Peyer's patch (tissue), 4 donors: ENCODE results near the gene HDAC4. TPM values are rescaled to one million over a fixed set of nuclear protein-coding genes. Genes with fewer than 3 reads are reported as not detected.
"Not testable (repeated sequence)": the region's sequence is repeated elsewhere in the genome, so short reads cannot be mapped to it uniquely, and the experiment has no call there.

Source experiments
- DNase-seq, 3 donors: peaks; one replicate each; pipeline ENCODE4 v3.0.0-alpha.2; 2017 to 2019
- H3K27ac ChIP-seq, 4 donors: fragments of 200-600 bp; sonication (generic); one replicate each; pipeline ENCODE4 v1.5.1; 2016 to 2019
- H3K27me3 ChIP-seq, 2 donors: fragments of 200-600 bp; sonication (generic); one replicate each; pipeline ENCODE4 v1.5.1; 2019
- H3K36me3 ChIP-seq, 3 donors: fragments of 200-600 bp; sonication (generic); one replicate each; pipeline ENCODE4 v1.5.1; 2016 to 2019
- H3K4me1 ChIP-seq, 4 donors: fragments of 200-600 bp; sonication (generic); one replicate each; pipeline ENCODE4 v1.5.1; 2016 to 2019
- H3K4me3 ChIP-seq, 4 donors: fragments of 200-600 bp; sonication (generic); 1 replicate in 3 of 4; 2 replicates in 1 of 4; pipeline ENCODE4 v1.5.1; 2016 to 2019; ENCODE audit warnings: mild to moderate bottlenecking in 1 of 4
- H3K9me3 ChIP-seq, 4 donors: fragments of 200-600 bp; sonication (generic); one replicate each; pipeline ENCODE4 v1.5.1; 2016 to 2019; ENCODE audit warnings: mild to moderate bottlenecking in 1 of 4
- POLR2A ChIP-seq, 2 donors: fragments of 450-650 bp; IDR thresholded peaks; one replicate each; pipeline ENCODE4 v1.5.1; 2017; ENCODE audit warnings: antibody characterized with exemption in 2 of 2, mild to moderate bottlenecking in 2 of 2, moderate library complexity in 2 of 2
- total RNA-seq, 4 donors: library from RNA; depleted of rRNA; stranded (reverse); fragments of >200 nt; gene quantifications; one replicate each; pipeline ENCODE4 v1.1.0, GENCODE V29; 2016
- TF ChIP-seq, protein P1 (sequence below), 6 experiments: fragments of 450-650 bp in 4 of 6; fragments of 200-600 bp in 2 of 6; sonication (generic) in 1 of 6; IDR thresholded peaks; one replicate each; pipeline ENCODE4 v1.5.1; 2017 to 2019; ENCODE audit warnings: antibody characterized with exemption in 6 of 6, mild to moderate bottlenecking in 3 of 6, moderate library complexity in 1 of 6

Gene HDAC4
- total RNA-seq, 4 donors from 2014 or later: 28.9 to 198 (median 102) TPM

DNA sequence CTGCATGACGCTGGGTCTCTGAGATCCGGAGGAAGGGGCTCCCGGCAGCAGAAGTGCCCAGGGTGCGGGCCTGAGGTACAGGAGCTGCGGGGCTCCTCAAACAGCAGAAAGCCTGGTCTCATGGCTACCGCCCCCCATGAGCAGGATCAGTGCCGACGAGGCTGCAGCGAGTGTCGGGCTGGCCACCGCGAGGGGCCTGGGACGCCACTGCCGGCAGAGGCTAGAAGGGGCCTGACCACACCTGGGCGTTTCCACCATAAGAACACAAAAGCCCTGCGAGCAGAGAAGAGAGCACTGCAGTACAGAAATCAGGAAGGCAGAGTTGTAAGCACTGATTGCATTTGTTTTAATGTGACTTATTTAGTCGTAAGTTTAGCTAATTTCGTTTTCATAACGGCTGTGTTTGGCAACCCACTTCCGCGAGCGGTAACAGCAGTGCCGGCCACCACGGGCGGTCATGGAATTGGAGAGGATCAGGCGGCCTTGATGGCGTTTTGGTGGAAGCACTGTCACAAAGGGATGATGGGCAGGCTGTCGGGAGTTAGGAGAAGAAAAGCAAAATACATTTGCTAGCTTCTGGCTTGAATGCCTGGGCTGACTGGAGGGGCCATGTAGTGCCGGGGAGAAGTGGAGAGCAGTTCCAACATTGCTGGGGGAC, 117.4 kb downstream of the HDAC4 start:
- Histone ChIP-seq H3K9me3 (no peaks in the 10 kb centered on the region), H3K27ac (no peak overlapping the region), H3K36me3 (no peaks in the 10 kb centered on the region), H3K4me3 (no peak overlapping the region), H3K27me3 (no peaks in the 10 kb centered on the region), H3K4me1 (peaks cover 0 to 34% (median 7%) of the 10 kb centered on the region in 4 donors)
- DNase-seq: peak in 1 of 3 donors; percentile 42
- TF ChIP-seq, protein P1, sequence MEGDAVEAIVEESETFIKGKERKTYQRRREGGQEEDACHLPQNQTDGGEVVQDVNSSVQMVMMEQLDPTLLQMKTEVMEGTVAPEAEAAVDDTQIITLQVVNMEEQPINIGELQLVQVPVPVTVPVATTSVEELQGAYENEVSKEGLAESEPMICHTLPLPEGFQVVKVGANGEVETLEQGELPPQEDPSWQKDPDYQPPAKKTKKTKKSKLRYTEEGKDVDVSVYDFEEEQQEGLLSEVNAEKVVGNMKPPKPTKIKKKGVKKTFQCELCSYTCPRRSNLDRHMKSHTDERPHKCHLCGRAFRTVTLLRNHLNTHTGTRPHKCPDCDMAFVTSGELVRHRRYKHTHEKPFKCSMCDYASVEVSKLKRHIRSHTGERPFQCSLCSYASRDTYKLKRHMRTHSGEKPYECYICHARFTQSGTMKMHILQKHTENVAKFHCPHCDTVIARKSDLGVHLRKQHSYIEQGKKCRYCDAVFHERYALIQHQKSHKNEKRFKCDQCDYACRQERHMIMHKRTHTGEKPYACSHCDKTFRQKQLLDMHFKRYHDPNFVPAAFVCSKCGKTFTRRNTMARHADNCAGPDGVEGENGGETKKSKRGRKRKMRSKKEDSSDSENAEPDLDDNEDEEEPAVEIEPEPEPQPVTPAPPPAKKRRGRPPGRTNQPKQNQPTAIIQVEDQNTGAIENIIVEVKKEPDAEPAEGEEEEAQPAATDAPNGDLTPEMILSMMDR (IDR thresholded peaks at IDR 0.05): no peak
- TF ChIP-seq POLR2A (IDR thresholded peaks at IDR 0.05): no peak

DNA sequence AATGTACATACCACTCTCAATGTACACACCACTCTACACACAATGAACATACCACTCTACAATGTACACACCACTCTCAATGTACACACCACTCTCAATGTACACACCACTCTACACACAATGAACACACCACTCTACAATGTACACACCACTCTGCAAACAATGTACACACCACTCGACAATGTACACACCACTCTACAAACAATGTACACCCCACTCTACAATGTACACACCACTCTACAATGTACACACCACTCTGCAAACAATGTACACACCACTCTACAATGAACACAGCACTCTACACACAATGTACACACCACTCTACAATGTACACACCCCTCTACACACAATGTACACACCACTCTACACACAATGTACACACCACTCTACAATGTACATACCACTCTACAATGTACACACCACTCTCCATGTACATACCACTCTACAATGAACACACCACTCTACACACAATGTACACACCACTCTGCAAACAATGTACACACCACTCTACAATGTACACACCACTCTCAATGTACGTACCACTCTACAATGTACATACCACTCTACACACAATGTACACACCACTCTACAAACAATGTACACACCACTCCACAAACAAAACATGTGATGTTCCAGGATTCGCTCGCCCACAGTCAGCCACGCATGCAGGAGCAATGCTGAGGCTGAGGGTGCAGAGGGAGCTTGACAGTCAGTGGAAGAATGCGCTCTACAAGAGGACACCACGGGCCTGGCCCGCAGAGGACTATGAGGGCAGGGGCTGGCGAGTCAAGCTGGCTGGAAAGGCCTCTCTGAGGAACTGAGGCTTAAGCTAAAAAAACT, 118.2 kb downstream of the HDAC4 start:
- Histone ChIP-seq H3K27me3 (no peaks in the 10 kb centered on the region), H3K9me3 (no peaks in the 10 kb centered on the region), H3K4me1 (peaks cover 0 to 34% (median 7%) of the 10 kb centered on the region in 4 donors), H3K27ac (no peak overlapping the region), H3K4me3 (no peak overlapping the region), H3K36me3 (no peaks in the 10 kb centered on the region)
- peak in 1 of 3 donors; percentile 43 for DNase-seq
- TF ChIP-seq, protein P1 (IDR thresholded peaks at IDR 0.05): no peak
- no peak for TF ChIP-seq POLR2A (IDR thresholded peaks at IDR 0.05)

DNA sequence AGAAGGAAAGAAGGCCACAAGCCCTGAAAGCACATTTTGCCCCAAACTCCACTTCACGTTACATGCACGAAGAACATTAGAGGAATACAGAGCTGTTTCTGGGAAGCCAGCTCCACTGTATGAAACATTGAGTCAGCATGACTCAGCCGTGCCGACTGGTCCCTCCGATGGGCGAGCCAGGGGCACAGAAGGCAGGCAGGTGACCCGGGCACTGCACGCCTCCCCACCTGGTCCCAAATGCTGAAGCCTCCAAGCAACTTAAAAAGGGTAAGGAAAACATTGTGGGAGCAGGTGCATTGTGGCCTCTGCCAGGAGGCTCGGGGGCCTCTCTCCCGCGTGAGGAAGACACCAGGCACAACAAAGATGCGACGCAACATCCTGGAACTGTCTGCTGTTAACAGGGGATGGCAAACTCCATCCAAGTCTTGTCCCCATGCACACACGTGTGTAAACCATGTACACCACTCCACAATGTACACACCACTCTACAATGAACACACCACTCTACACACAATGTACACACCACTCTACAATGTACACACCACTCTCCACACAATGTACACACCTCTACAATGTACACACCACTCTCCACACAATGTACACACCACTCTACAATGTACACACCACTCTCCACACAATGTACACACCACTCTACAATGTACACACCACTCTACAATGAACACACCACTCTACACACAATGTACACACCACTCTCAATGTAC, 120.4 kb downstream of the HDAC4 start:
- Histone ChIP-seq H3K4me1 (peaks cover 0 to 29% (median 11%) of the 10 kb centered on the region in 4 donors), H3K27ac (peak overlapping the region in 1 of 4 donors; percentile 28)
- H3K27me3 ChIP-seq, H3K9me3 ChIP-seq, H3K36me3 ChIP-seq, H3K4me3 ChIP-seq: not testable (repeated sequence)
- DNase-seq: peak in 2 of 3 donors; percentile 46 to 47

DNA sequence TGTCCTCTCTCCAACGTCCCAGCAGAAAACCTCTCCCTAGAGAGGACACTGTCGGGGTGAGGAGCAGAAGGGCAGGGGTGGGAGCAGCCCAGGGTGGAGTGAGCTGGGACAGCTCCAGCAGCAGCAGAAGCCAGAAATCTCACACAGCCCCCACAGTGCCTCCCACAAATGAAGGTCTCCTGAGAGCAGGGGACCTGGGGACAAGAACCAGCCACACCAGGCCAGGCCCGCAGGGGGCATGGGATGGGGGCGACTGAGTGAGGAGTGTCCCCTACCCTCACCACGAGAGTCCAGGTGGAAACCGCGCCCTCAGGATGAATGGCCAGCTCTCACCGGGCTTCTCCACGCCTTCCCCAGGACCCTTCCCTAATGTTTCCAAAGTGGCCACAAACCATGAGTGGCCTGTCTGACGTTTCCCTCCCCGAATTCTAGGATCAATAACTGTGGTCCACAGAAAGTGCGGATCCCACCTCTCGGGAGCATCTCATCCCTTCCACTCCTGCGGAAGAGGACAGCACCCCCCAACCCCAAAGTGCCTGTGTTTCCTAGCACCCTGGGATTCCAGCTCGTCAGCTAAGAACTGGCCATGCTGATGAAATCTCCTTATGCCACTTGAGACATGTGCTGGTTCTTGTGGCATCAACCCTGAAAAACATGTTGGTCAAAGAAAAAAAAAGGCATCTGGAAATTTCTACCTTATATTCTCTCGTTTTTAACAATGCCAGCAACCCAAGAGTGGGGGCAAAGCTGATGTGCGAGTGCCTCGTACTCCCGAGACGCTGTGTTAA, 121.1 kb downstream of the HDAC4 start:
- Histone ChIP-seq H3K27ac (peak overlapping the region in 1 of 4 donors; percentile 28), H3K4me1 (peaks cover 0 to 29% (median 9%) of the 10 kb centered on the region in 4 donors), H3K36me3 (no peaks in the 10 kb centered on the region), H3K4me3 (no peak overlapping the region), H3K27me3 (no peaks in the 10 kb centered on the region), H3K9me3 (no peaks in the 10 kb centered on the region)
- TF ChIP-seq, protein P1 (IDR thresholded peaks at IDR 0.05): no peak
- TF ChIP-seq POLR2A (IDR thresholded peaks at IDR 0.05): no peak
- DNase-seq: peak in 2 of 3 donors; percentile 38 to 43

DNA sequence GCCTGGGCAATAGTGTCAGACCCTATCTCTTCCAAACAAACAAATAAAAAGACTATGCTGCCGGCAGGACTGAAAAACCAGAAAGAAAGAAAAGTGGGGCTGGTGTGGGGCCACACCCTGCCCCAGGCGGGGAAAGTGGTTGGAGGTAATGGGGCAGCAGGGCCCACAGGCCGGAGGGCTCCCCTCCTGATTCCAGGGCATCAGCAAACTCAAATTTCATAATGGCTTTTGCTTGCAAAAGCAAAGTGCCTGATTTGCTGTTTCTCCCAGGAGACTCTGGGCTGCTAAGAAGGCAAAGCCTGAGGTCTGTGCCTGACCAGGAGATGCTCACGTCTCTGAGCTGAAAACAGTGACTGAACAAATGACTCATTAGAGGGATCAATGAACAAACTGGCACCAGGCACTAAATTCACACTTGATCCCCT, 121.9 kb downstream of the HDAC4 start:
- Histone ChIP-seq H3K36me3 (no peaks in the 10 kb centered on the region), H3K4me1 (peaks cover 0 to 28% (median 11%) of the 10 kb centered on the region in 4 donors), H3K27ac (no peak overlapping the region), H3K27me3 (no peaks in the 10 kb centered on the region), H3K4me3 (no peak overlapping the region), H3K9me3 (no peaks in the 10 kb centered on the region)
- TF ChIP-seq, protein P1 (IDR thresholded peaks at IDR 0.05): no peak
- DNase-seq: peak in 1 of 3 donors; percentile 35
